ENCODE data around the gene NUP85.
"Not testable (repeated sequence)": the region's sequence is repeated elsewhere in the genome, so short reads cannot be mapped to it uniquely, and the experiment has no call there.

The NUP85 gene, protein sequence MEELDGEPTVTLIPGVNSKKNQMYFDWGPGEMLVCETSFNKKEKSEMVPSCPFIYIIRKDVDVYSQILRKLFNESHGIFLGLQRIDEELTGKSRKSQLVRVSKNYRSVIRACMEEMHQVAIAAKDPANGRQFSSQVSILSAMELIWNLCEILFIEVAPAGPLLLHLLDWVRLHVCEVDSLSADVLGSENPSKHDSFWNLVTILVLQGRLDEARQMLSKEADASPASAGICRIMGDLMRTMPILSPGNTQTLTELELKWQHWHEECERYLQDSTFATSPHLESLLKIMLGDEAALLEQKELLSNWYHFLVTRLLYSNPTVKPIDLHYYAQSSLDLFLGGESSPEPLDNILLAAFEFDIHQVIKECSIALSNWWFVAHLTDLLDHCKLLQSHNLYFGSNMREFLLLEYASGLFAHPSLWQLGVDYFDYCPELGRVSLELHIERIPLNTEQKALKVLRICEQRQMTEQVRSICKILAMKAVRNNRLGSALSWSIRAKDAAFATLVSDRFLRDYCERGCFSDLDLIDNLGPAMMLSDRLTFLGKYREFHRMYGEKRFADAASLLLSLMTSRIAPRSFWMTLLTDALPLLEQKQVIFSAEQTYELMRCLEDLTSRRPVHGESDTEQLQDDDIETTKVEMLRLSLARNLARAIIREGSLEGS

DNA sequence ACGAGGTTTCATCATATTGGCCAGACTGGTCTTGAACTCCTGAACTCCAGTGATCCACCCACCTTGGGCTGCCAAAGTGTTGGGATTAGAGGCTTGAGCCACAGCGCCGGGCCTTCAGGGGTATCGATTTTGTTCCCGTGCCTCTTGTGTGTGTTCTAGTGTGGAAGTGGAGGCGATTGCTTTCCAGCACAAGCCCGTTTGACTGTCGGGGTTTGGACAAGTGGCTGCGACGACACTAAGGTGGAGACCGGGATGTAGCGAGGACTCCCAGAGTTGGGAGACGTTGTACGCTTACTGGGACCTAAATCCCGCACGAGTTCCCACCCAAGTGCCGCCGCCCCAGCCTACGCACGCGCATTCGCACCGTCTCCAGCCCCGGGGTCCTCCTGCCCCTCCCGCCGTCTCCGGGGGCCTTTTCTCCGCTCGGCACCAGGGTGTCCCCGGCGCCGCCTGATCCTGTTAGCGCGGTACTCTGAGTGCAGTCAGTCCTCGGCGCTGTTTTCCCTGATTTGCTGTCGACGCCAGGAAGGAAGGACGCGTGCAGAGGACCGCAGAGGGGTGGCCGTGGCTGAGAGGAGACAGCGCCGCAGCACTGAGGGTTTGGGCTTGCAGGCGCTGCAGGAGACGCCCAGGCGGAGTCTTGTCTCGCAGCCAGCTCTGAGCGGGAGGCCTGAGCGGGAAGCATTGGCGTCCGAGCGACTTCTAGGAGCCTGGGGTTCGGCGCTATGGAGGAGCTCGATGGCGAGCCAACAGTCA lies at the start of gene NUP85:
TSS of gene NUP85 (plus strand) at position 643 of the 756 bp plus-strand sequence. CDS start at position 726, 83 bp downstream.
- DNase-seq: peak; percentile 84 to 86 (median 84)

DNA sequence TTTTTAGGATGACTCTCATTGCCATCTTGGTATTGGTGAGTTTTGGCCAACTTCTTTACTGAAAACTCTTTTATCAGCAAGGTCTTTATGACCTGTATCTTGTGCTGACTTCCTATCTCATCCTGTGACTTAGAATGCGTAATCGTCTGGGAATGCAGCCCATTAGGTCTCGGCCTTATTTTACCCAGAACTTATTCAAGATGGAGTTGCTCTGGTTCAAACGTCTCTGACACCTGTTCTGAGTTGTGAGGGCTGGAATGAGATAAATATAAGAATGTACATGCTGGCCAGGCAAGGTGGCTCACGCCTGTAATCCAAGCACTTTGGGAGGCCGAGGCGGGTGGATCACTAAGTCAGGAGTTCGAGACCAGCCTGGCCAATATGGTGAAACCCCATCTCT lies 47.0 kb upstream of the NUP85 start:
- not testable (repeated sequence) for DNase-seq

DNA sequence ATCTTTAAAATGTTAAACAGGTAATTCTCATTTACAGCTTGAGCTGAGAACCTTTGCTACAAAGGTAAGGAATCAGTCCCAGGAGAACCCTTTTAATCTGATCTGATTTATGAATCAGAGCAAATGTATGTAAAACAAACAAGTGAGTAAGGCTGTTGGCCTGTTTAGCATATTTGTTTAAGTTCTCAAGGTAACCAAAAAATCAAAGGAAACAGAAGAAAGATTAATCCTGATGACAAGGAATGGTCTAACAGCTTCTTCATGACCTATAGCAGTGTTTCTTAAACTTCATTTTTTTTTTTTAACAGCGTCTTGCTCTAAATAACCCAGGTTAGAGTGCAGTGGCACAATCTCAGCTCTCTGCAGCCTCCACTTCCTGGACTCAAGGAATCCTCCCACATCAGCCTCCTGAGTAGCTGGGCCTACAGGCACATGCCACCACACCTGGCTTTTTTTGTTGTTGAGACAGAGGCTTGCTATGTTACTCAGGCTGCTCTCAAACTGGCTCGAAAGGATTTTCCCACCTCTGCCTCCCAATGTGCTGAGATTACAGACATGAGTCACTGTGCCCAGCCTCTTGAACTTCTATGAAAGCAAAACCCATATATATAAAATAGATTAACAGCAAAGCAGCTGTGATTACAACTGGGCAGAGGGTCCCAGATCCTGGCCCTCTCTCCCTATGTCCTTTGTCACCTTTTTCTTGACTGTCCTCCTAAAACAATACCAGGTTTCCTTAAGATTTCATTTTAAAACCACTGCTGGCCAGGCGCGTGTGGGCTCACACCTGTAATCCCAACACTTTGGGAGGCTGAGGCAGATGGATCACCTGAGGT lies 46.1 kb upstream of the NUP85 start:
- DNase-seq: no peak

DNA sequence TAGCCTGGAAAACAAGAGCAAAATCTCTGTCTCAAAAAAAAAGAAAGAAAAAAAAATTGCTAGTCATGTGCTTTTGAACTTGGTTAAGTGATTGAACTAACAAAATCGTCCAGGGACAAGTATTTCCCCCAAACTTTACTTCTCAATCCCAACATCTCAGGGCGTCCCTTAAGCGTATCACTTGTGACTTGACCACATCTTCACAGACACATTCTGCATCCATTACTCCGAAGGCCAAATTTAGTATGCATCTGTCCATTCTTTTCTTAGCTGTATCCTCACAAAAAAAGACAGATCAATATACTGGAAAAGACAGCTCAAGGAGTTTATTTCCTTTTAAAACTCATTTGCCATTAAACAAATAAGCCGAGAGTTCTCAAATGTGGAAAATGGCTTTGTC lies 45.3 kb upstream of the NUP85 start:
- DNase-seq: no peak

DNA sequence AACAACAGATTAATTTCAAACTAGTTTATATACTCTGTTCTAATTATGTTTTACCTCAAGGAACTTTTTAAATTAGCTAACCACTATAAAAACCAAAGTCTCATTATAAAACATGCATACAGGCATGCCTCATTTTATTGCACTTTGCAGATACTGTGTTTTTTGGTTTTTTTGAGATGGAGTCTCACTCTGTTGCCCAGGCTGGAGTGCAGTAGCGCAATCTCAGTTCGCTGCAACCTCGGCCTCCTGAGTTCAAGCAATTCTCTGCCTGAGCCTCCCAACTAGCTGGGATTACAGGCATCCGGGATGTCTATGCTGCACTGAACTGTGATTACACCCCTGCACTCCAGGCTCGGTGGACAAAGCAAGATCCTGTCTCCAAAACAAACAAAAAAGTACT lies 42.4 kb upstream of the NUP85 start:
- DNase-seq: no peak

DNA sequence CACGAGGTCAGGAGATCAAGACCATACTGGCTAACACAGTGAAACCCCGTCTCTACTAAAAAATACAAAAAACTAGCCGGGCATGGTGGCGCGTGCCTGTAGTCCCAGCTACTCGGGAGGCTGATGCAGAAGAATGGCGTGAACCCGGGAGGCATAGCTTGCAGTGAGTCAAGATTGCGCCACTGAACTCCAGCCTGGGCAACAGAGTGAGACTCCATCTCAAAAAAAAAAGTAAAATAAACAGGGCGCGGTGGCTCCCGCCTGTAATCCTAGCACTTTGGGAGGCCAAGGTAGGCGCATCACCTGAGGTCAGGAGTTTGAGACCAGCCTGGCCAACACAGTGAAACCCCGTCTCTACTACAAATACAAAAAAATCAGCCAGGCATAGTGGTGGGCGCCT lies 40.9 kb upstream of the NUP85 start:
- not testable (repeated sequence) for DNase-seq

DNA sequence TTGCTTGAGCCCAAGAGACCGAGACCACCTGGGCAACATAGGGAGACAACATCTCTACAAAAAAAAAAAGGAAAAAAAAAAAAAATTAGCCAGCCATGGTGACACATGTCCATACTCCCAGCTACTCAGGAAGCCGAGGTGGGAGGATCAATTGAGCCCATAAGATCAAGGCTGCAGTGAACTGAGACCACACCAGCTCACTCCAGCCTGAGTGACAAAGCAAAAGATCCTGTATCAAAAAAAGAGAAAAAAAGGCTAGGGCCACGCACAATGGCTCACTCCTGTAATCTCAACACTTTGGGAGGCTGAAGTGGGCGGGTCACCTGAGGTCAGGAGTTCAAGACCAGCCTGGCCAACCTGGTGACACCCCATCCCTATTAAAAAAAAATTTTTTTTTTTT lies 36.5 kb upstream of the NUP85 start:
- no peak for DNase-seq

DNA sequence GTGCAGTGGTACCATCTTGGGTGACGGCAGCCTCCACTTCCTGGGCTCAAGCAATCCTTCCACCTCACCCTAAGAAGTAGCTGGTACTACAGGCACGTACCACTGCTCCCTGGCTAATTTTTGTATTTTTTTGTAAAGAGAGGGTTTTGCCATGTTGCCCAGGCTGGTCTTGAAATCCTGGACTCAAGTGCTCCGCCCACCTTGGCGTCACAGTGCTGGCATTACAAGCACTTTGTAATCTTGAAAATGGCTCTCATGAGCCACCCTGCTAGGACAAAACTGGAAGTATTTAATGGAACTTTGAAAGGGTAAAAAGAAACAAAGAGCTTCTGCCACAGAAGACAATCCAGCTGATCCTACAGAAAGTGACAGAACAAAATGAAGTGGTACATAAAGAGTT lies 32.0 kb upstream of the NUP85 start:
- DNase-seq: no peak

DNA sequence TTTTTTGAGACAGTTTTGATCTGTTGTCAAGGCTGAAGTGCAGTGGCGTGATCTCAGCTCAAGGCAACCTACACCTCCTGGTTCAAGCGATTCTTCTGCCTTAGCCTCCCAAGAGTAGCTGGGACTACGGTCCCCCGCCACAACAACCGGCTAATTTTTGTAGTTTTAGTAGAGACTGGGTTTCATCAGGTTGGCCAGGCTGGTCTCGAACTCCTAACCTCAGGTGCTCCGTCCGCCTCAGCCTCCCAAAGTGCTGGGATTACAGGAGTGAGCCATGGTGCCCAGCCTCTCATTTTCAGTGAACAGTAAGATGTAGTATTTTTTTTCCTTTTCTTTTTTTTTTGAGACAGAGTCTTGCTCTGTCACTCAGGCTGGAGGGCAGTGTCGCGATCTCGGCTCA lies 30.5 kb upstream of the NUP85 start:
- DNase-seq: no peak

DNA sequence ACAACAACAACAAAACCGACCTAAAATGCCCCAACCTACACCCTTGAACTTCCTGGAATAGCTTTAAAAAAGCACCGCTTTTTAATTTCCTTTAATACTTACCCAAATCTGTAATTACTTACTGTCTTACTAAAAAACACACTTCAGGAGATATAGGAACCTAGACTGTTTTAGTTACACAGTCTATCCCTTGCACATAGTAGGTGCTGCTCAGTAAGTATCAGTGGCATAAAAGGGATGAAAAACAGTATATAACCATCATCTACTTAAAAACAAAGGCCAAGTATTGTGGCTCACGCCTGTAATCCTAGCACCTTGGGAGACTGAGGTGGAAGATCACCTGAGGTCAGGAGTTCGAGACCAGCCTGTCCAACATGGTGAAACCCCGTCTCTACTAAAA lies 28.9 kb upstream of the NUP85 start:
- DNase-seq: no peak

DNA sequence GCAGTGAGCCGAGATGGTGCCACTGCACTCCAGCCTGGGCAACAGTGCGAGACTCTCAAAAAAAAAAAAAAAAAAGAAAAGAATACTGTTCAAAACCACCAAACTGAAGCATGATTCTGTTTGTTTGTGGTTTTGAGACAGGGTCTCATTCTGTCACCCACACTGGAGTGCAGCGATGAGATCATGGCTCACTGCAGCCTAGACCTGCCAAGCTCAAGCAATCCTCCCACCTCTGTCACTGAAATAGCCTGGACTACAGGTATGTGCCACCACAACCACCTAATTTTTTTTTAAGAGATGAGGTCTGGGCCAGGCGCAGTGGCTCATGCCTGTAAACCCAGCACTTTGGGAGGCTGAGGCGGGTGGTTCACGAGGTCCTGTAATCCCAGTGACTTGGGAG lies 27.0 kb upstream of the NUP85 start:
- no peak for DNase-seq

DNA sequence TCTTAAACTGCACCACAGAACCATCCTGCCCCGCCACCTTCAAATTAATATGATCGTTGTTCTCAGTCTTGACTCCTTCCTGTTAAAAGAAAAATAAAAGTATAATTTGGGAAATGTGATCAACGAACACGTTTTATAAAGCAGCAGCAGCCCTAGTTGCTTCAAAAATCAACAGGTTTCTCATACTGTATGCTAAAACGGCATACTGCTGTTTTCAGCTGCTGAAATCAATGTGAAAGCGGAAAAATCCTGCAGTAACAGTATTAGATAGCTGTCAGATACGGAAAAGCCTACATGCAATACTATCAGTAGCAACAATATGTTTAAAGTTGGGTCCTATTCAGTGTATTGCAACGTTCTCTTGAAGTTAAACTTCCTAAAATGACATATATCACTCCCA lies 24.4 kb upstream of the NUP85 start:
- no peak for DNase-seq

DNA sequence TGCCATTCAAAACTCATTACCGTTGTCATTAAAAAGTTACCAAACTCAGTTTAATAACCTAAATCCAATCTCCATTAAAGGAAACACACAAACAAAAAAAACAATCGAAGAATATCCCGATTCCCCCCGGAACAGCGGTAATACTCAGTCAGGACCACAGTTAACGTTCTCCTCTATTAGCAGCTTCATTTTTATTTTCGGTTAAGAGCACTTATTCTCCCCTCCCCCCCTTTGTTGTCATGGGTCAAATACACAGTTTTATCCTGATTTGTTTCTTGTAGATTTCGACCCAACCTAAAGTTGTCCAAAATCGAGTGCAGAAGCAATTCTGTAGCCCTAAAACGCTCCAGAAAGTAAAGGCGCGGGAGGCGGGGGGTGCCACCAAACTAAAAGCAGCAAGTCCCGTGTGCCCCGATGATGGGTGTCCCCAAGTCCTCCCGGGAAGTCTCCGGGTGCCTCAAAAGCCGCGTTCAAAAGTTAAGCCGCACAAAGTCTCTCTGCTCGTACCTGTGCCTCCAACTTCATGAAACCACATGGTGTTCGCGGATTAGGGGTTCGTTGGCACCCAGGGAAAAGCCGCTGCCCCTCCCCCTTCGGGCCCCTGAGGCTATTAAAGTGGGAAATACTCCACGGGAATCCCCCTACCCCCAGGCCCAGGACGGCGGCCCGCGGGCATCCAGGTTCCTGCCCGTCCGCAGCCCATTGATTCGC lies 23.7 kb upstream of the NUP85 start:
- DNase-seq: peak in 2 of 4 experiments; percentile 30 to 34

DNA sequence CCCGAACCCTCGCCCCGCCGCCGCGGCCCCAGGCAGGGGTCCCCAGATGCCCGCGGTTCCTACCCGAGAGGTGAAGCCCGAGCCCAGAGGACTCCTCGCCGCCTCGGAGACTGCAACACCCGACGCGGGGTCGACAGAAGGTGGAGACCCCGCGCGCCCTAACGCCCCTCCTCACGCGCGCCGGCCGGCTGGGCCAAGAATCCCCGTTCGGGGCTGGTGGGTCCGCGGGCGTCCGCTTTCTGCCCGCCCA lies 23.2 kb upstream of the NUP85 start:
- DNase-seq: no peak

DNA sequence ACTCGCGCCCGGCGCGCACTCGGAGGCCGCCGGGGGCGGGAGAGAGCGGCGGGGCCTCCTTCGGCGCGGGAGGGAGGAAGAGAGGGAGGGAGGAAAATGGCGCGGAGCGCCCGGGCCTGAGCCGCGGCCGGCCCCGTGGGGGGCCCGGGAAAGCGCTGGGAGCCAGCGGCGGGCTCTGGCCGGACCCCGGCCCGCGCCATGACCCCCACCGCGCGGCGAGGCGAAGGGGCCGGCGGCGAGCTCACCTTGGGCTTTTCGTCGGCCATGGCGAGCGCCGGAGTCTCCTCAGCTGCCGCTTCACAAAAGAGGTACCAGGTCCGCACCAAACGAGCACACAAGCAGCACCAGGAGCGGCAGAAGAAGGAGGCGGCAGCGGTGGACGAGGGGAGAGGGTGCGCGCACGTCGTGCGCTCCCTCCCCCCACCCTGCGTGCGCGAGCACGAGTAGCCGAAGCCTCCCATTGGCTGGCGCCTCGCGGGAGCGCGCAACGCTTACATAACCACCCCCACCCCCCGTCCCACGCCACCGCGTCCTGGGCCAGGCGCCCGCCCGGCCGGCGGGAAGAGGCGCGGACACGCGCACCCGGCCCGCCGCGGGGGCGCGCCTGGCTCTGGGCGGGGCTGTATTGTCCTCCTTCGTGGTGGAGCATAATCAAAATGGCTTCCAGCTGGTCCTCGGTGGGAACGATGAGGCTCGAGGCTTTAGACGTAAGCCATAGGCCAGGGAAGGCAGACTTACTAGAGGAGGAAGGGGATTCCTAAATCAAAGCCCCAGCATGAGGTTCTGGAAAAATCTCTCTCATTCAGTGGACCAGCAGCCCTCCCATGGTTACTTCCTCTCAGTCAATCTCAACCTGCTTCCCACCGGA lies 22.7 kb upstream of the NUP85 start, which contains the start of gene SUMO2:
TSS of gene SUMO2 (minus strand) at position 391 of the 868 bp plus-strand sequence. CDS start at position 266, 125 bp downstream.
- peak; percentile 93 to 95 (median 94) for DNase-seq

DNA sequence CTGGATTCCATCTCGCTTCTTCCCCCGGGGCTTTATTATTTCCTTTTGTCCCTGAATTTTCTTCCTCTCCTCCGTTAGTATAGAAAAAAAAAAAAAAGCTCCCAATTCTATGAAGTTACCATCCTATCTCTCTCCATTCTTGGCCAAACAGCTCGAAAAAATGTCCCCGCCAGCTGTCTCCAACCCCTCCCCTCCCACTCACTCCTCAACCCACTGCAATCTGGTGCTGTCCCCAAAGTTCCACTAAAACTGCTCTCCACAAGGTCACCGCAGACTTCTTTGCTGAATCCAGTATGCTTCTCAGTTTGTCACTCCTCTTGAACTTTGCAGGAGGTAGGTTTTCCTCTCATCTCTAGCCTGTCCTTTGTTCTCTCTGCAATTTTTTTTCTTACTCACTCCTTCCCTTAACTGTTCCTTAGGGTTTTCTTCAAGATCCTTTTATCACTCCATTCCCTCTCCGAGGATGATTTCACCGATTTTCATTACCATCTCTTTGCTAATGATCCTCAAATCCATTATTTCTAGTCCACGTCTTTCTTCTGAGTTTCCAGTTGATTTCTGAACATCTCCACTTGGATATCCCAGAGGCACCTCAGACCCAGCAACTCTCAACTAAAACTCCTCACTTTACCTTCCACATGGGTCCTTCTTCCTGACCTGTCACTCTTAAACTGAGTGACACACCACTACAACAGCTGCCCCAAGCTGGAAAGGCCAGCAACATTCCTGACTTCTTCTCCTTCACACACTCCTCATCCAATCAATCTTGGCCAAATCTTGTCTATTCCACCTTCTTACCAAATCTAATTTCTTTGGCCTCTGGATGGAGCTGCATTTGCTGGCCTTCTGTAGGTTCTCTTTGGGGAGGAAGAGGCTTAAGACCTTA lies 21.2 kb upstream of the NUP85 start:
- no peak for DNase-seq

DNA sequence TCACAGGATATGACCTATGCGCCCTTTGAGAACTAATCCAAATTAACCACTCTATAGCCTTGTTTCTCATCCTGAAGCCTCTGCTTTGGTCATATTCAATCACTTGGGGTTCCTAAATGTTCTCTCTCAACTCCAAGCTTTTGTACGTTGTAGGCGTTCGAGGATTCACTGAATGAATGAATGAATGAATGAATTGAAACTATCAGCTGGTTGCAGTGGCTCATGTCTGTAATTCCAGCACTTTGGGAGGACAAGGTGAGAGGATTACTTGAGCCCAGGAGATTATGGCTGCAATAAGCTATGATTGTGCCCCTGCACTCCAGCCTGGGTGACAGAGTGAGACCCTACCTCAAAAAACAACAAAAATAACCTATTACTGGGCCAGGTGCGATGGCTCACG lies 16.9 kb upstream of the NUP85 start:
- DNase-seq: no peak

DNA sequence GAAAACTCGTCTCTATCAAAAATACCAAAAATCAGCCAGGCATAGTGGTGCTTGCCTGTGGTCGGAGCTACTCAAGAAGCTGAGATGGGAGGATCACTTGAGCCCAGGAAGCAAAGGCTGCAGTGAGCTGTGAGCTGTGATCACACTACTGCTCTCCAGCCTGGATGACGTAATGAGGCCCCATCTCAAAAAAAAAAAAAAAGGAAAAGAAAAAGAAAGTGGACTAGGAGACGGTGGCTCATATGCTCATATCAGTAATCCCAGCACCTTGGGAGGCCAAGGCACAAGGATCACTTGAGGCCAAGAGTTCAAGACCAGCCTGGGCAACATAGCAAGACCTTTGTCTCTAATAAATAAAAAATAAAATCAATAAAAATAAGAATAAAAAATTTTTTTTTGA lies 13.9 kb upstream of the NUP85 start:
- DNase-seq: no peak

DNA sequence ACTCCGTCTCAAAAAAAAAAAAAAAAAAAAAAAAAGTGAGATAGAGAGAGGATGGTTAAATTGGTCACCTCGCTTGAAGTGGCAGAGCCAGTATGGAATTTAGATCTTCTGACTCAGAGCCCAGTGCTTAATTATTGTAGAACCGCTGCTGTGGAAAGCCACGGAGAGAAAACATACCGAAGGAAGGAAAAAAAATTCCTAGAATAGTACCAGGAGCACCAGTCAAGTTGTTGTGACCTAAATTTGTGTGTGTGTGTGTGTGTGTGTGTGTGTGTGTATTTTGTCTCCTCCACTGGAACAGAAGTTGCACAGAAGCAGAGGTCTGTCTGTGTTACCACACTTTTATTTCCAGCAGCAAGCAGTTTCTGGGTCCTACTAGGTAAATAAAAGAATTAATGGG lies 10.6 kb upstream of the NUP85 start:
- DNase-seq: no peak
